Measurements from ENCODE around the gene NOL4L. TPM values are rescaled to one million over a fixed set of nuclear protein-coding genes. Genes with fewer than 3 reads are reported as not detected.

The NOL4L gene
- total RNA-seq, 2 donors from 2014 or later = 60.9 to 62.9 TPM

- no peaks in the 10 kb centered on the region for H3K9me3 ChIP-seq (ENCODE audit: control insufficient read depth, low read length, poor library complexity, severe bottlenecking)
- peaks cover 67% of the 10 kb centered on the region for H3K4me1 Mint-ChIP-seq
- H3K36me3 Mint-ChIP-seq (ENCODE audit: low read depth) = peaks cover 5% of the 10 kb centered on the region
- no peaks in the 10 kb centered on the region for H3K27me3 Mint-ChIP-seq
- peak overlapping the region; percentile 93 for H3K4me3 Mint-ChIP-seq
- H3K27ac Mint-ChIP-seq = peak overlapping the region; percentile 99
- DNase-seq = peak; percentile 35 to 52 (median 36)
- ATAC-seq = peak; percentile 39
Observed at GRCh38 chr20:32539817-32540675, 45.1 kb downstream of the NOL4L start.

- no peak for ATAC-seq
- Mint-ChIP-seq H3K27me3 (no peaks in the 10 kb centered on the region), H3K4me3 (peak overlapping the region; percentile 93), H3K36me3 (ENCODE audit: low read depth) (peaks cover 5% of the 10 kb centered on the region), H3K4me1 (peaks cover 66% of the 10 kb centered on the region), H3K27ac (peak overlapping the region; percentile 99)
- H3K9me3 ChIP-seq (ENCODE audit: control insufficient read depth, low read length, poor library complexity, severe bottlenecking) = no peaks in the 10 kb centered on the region
- no peak for DNase-seq
Observed at GRCh38 chr20:32539026-32539816, 45.9 kb downstream of the NOL4L start.

DNA sequence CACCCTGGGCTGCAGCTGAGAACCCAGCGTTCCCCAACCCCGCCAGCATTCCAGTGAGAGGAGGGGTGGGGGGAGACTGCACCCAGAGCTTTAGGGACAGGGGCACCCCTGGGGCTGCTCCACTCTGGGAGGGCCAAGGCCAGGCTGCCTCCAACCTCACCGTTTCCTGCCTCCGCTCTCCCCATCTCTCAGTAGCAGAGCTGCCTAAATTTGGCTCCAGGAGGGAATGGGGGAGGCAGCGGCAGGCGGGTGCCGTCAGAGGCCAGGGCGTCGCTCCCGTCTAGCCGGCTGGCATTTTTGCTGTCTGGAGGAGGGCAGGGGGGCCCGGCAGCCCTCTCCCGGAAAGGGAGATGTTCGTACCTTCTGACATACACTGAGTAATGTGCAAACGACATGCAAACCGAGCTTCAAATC is 46.6 kb downstream of the NOL4L start:
- no peaks in the 10 kb centered on the region for H3K9me3 ChIP-seq (ENCODE audit: control insufficient read depth, low read length, poor library complexity, severe bottlenecking)
- ATAC-seq (no peak), DNase-seq (peak in 2 of 3 donors; percentile 35 to 59)
- H3K36me3 Mint-ChIP-seq (ENCODE audit: low read depth) = peaks cover 5% of the 10 kb centered on the region
- peak overlapping the region; percentile 93 for H3K4me3 Mint-ChIP-seq
- H3K27me3 Mint-ChIP-seq = no peaks in the 10 kb centered on the region
- peaks cover 65% of the 10 kb centered on the region for H3K4me1 Mint-ChIP-seq
- H3K27ac Mint-ChIP-seq = peak overlapping the region; percentile 99

- Mint-ChIP-seq H3K36me3 (ENCODE audit: low read depth) (peaks cover 5% of the 10 kb centered on the region), H3K4me1 (peaks cover 63% of the 10 kb centered on the region), H3K27me3 (no peaks in the 10 kb centered on the region), H3K4me3 (peak overlapping the region; percentile 97), H3K27ac (peak overlapping the region; percentile 99)
- H3K9me3 ChIP-seq (ENCODE audit: control insufficient read depth, low read length, poor library complexity, severe bottlenecking) = no peaks in the 10 kb centered on the region
- DNase-seq (no peak), ATAC-seq (no peak)
Observed at GRCh38 chr20:32537657-32538525, 47.2 kb downstream of the NOL4L start.

- peaks cover 5% of the 10 kb centered on the region for H3K36me3 Mint-ChIP-seq (ENCODE audit: low read depth)
- H3K9me3 ChIP-seq (ENCODE audit: control insufficient read depth, low read length, poor library complexity, severe bottlenecking) = no peaks in the 10 kb centered on the region
- peak overlapping the region; percentile 97 for H3K4me3 Mint-ChIP-seq
- ATAC-seq = peak; percentile 13
- H3K27me3 Mint-ChIP-seq = no peaks in the 10 kb centered on the region
- H3K4me1 Mint-ChIP-seq = peaks cover 66% of the 10 kb centered on the region
- peak; percentile 47 to 70 (median 66) for DNase-seq
- peak overlapping the region; percentile 99 for H3K27ac Mint-ChIP-seq
Observed at GRCh38 chr20:32536851-32537656, 48.1 kb downstream of the NOL4L start.

DNA sequence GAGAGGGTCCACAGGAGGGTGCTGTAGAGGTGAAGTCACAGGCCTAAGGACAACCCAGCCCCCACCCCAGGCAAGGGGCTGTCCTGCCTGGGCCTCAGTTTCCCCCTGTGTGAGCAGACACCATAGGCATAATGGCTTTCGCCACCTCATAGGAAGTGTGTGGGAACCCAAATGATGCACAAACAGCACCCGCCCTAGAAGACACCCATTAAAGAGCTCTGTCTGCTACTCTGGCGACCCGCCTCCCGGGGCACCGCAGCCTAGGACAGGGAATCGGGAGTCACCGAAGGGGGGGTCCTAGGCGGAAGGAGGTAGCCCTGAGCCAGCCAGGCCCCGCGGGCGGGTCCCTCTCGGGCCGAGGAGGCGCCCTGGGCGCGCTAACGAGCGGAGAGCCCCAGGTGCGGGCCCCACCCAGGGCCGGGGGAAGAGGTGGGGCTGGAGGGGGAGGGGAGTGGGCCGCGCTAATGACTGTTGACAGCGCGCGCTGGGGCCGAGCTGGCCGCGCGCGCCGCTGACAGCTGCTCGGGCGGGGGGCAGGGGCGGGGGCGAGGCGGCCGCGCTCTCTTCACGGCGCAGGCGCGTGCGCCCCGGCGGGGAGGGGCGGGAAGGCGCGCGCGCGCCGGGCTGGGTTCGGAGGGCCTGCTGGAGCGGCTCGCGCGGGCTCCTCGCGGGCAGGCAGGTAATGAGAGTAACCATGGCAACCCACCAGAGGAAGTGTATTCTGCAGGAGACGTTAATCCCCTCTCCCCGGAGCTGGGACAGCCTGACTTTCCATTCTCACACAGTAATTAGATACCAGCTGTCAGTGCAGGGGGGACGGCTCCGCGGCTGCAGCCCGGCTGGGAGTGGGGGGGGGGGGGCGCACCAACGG is 48.9 kb downstream of the NOL4L start:
- DNase-seq = peak; percentile 68 to 87 (median 86)
- H3K4me1 Mint-ChIP-seq = peaks cover 64% of the 10 kb centered on the region
- H3K27me3 Mint-ChIP-seq = no peaks in the 10 kb centered on the region
- peak; percentile 72 for ATAC-seq
- peak overlapping the region; percentile 95 for H3K4me3 Mint-ChIP-seq
- H3K27ac Mint-ChIP-seq = peak overlapping the region; percentile 99
- peaks cover 5% of the 10 kb centered on the region for H3K36me3 Mint-ChIP-seq (ENCODE audit: low read depth)
- no peaks in the 10 kb centered on the region for H3K9me3 ChIP-seq (ENCODE audit: control insufficient read depth, low read length, poor library complexity, severe bottlenecking)

DNA sequence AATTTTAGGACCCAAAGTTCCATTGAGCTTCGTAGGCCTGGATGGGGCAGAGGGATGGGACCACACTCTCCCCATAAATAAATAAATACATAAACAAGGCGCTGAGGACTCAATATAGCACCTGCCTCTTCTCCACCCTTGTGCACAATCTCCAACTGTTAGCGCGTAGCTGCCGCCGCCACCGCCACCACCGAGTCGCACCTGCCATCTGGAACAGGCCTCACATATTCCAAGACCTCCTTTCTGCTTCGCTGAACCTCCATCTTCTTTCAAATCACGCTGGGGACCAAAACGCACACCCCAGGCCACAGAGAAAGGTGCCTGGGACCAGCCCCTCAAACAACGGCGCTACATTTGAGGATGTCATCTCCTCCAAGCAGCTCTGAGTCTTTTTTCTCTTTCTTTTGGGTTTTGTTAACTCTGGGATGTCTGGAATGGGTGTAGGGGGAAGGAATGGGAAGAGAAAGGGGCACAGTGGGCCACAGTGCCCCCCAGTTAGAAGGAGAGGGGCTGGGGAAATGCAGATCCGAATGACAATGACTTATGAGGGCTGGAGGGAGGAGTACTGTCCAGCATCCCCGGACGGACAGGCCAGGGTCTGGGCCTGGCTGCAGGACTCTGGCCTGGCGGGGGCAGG is 49.7 kb downstream of the NOL4L start:
- peaks cover 58% of the 10 kb centered on the region for H3K4me1 Mint-ChIP-seq
- peaks cover 5% of the 10 kb centered on the region for H3K36me3 Mint-ChIP-seq (ENCODE audit: low read depth)
- no peaks in the 10 kb centered on the region for H3K27me3 Mint-ChIP-seq
- H3K4me3 Mint-ChIP-seq = peak overlapping the region; percentile 95
- H3K9me3 ChIP-seq (ENCODE audit: control insufficient read depth, low read length, poor library complexity, severe bottlenecking) = no peaks in the 10 kb centered on the region
- peak overlapping the region; percentile 99 for H3K27ac Mint-ChIP-seq
- no peak for ATAC-seq
- peak in 2 of 3 donors; percentile 22 to 28 for DNase-seq

DNA sequence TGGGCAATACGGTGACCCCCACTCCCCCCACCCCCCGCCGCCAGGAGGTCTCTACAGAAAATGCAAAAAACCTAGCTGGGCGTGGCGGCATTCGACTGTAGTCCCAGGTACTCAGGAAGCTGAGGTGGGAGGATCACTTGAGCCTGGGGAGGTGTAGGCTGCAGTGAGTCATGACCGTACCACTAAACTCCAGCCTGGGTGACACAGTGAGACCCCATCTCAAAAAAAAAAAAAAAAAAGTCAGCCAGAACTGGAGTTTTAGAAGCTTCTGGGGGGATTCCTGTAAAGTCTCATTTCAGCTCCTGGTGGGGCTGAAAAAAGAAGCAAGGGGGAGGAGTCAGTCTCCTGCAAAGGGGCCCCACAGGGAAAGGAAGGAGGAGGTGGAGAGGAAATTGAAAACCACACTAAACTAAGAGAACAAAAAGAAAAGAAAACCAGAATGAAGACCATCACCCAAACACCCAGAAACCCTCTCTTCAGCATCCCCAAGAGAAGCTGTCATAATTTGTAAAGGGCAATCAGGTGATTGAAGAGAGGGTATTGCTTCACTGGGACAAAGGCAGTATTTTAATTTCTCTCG is 50.4 kb downstream of the NOL4L start:
- DNase-seq (peak in 2 of 3 donors; percentile 39 to 61), ATAC-seq (peak; percentile 23)
- Mint-ChIP-seq H3K4me3 (peak overlapping the region; percentile 95), H3K27me3 (no peaks in the 10 kb centered on the region), H3K27ac (peak overlapping the region; percentile 99), H3K36me3 (ENCODE audit: low read depth) (peaks cover 5% of the 10 kb centered on the region), H3K4me1 (peaks cover 56% of the 10 kb centered on the region)
- no peaks in the 10 kb centered on the region for H3K9me3 ChIP-seq (ENCODE audit: control insufficient read depth, low read length, poor library complexity, severe bottlenecking)

- Mint-ChIP-seq H3K4me1 (peaks cover 59% of the 10 kb centered on the region), H3K4me3 (peak overlapping the region; percentile 95), H3K36me3 (ENCODE audit: low read depth) (peaks cover 5% of the 10 kb centered on the region), H3K27me3 (no peaks in the 10 kb centered on the region), H3K27ac (peak overlapping the region; percentile 99)
- DNase-seq (no peak), ATAC-seq (no peak)
- H3K9me3 ChIP-seq (ENCODE audit: control insufficient read depth, low read length, poor library complexity, severe bottlenecking) = no peaks in the 10 kb centered on the region
Observed at GRCh38 chr20:32533732-32534131, 51.4 kb downstream of the NOL4L start.

GRCh38 chr20:32532246-32532645 is 52.9 kb downstream of the NOL4L start:
- no peaks in the 10 kb centered on the region for H3K27me3 Mint-ChIP-seq
- H3K27ac Mint-ChIP-seq = peak overlapping the region; percentile 99
- no peak for DNase-seq
- H3K4me3 Mint-ChIP-seq = no peak overlapping the region
- peaks cover 58% of the 10 kb centered on the region for H3K4me1 Mint-ChIP-seq
- H3K9me3 ChIP-seq (ENCODE audit: control insufficient read depth, low read length, poor library complexity, severe bottlenecking) = no peaks in the 10 kb centered on the region
- H3K36me3 Mint-ChIP-seq (ENCODE audit: low read depth) = peaks cover 5% of the 10 kb centered on the region
- ATAC-seq = no peak

Data from T-helper 17 cell (primary cell).